NCI-H82 treated with DMSO at 0.1 percent for 48 hours (cell line): ENCODE results near the gene MPG.

Experiments
- DNase-seq: peaks from one replicate; lab custom pipeline; 2025; ENCODE audit not compliant: unreplicated experiment; lab: John Stamatoyannopoulos, UW

MPG gene

DNA sequence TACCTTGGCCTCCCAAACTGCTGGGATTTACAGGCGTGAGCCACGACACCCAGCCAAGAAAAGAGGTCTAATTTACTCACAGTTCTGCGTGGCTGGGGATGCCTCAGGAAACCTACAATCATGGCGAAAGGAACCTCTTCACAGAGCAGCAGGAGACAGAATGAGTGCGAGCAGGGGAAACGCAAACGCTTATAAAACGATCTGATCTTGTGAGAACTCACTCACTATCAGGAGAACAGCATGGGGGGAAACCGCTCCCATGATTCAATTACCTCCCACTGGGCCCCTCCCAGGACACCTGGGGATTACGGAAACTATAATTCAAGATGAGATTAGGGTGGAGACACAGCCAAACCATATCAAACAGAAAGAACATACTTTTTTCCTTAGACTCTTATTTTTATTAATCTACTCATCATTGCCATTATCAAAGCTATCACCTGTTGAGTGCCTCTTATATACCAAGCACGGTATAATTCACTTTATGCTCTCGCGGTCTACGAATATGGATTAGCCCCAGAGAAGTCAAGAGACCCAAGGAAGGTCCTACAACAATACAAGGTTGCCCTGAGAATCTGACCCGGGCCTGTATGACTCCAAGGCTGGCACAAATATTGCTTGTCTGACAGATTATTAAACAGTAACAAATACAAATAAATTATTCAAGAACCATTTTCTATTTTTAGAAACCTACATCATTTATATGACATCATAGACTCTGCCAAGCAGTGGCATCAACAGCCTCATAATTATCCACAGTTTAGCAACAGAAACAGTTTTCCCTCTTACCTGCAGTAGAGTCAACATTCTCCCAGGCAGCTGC is 27.0 kb upstream of the MPG start:
- no peak for DNase-seq

GRCh38 chr16:53346-54236 is 24.4 kb upstream of the MPG start, which contains the start of the genes POLR3K and SNRNP25:
Gene POLR3K (minus strand): TSS chr16:53608. CDS start chr16:53586, 22 bp downstream.
Gene SNRNP25 (plus strand): TSS chr16:53828. CDS start chr16:54017, 189 bp downstream.
- peak; percentile 93 for DNase-seq

DNA sequence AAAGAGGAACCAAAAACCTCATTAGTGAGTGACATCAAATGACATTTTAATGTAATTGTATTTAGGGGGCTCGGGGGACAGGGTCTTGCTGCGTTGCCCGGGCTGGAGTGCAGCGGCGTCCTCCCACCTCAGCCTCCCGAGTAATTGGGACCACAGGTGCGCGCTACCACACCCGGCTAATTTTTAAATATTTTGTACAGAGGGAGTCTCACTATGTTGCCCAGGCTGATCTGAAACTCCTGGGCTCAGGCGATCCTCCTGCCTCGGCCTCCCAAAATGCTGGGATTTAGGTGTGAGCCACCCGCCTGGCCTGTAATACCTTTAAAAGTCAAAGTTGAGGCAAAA is 23.8 kb upstream of the MPG start:
- no peak for DNase-seq

- DNase-seq = no peak
Measured at GRCh38 chr16:55571-56136, 22.4 kb upstream of the MPG start.

DNA sequence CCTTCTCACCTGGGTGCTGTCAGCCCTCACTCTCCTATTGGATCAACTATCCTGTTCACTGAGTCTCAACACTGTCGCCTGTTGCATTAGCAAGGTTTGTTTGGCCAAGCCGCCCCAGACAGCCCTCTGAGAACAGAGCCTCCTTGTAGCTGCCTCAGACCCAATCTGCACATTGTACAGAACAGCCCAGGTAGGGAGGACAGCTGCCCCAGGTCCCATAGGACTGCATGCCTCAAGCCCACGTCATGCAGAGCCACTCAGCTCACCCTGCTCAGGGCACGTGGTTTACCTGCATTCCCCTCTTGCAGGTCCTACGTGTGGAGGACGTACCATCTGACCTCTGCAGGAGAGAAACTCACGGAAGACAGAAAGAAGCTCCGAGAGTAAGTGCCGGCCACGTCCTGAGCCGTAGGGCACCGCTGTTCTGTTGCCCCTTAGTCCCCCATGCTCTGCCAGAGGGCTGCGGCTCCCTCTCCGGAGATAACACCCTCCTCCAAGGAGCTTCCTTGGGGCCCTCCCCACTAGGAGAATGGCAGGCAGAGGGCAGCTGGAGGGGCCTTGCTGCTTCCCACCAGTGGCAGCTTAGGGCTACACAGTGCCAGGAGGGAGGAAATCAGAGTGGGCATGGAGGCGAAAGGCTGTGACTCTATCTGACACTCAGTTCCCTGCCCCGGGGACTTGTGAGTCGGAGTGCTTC is 21.6 kb upstream of the MPG start:
- DNase-seq = no peak

- no peak for DNase-seq
Measured at GRCh38 chr16:57711-58110, 20.3 kb upstream of the MPG start.

DNA sequence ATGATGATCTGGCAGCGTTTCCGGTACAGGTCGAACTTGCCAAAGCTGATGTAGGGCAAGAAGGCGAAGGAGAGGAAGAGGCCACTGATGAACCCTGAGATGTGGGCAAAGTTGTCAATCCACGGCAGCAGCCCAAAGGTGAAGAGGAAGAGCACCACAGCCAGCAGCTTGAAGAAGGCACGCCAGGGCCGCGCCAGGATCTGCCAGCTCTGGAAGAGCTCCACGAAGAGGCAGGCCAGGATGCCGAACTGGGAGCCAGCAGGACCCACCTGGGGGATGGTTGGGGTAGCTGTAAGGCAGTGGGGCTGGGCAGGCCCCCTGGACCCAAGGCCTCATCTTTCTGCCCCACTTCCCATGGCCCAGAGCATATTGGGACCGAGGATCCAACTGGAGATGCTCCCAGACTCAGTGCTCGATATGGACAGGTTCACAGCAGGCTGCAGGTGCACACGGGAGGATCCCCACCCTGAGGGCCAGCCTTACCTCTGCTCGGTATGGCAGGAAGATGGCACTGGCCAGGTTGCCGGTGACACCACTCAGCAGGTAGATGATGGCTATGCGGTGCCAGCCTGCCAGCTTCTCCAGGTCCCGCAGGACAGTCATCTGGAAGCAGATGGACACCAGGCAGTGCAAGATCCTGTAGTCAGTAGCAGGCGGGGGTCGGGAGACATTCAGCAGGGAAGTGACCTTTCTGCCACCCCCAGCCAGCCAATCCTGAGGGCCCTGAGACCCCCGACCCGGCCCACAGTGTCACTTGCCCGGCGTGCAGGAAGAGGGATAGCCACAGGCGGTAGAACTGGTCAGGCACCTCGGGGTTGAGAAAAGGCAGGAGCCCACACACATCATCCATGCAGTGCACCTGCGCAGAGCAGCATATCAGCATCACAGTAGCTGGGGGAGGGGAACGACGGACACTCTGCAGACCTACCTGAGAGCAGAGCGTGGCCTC is 19.3 kb upstream of the MPG start:
- no peak for DNase-seq

GRCh38 chr16:59440-60059 is 18.5 kb upstream of the MPG start:
- DNase-seq = no peak

- no peak for DNase-seq
Measured at GRCh38 chr16:60166-60565, 17.9 kb upstream of the MPG start.

GRCh38 chr16:60929-61878 is 16.8 kb upstream of the MPG start:
- no peak for DNase-seq

- DNase-seq = no peak
Measured at GRCh38 chr16:61879-62281, 16.1 kb upstream of the MPG start.

DNA sequence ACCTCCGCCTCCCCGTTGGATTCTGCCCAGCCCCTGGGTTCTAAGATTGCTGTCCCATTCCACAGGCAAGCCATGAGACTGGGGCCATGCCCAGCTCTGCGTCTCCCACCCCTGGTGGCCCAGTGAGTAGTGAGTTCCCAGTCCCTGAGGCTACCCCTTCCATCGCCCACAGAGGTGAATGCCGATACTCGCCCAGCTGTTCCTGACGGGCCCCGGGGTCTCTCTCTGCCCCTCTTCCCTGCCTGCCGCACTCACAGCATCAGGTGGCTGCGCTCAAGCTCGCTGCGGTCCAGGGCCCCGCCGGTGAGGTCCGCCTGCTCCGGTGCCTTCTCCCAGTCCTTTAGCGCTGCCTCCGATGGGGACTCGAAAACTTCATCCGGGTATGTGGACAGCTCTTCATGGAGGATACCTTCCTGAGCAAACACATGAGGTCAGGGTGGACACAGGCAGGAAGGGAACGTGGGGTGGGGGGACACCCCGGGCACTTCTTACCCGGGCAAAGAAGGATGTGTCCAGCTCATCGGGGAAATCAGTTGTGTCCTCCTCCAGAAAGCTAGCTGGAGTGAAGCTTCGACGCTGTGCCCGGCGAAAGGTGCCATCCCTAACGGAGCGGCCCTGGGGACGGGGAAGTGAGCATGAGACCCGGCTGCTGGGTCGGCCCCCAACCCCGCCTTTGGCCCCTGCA is 15.6 kb upstream of the MPG start:
- no peak for DNase-seq

GRCh38 chr16:62968-63391 is 15.0 kb upstream of the MPG start:
- no peak for DNase-seq

- no peak for DNase-seq
Measured at GRCh38 chr16:63466-63865, 14.6 kb upstream of the MPG start.

GRCh38 chr16:63998-64913 is 13.8 kb upstream of the MPG start:
- no peak for DNase-seq

- DNase-seq = no peak
Measured at GRCh38 chr16:64914-65255, 13.1 kb upstream of the MPG start.

- peak; percentile 42 for DNase-seq
Measured at GRCh38 chr16:65745-66144, 12.3 kb upstream of the MPG start.
